NCI-H446 (cell line): ENCODE data around the gene RASGRP4.
"Not testable (repeated sequence)": the region's sequence is repeated elsewhere in the genome, so short reads cannot be mapped to it uniquely, and the experiment has no call there.

Source experiments
- DNase-seq, 2 experiments: peaks; one replicate each; lab custom pipeline; 2025; lab: John Stamatoyannopoulos, UW

RASGRP4 gene, protein sequence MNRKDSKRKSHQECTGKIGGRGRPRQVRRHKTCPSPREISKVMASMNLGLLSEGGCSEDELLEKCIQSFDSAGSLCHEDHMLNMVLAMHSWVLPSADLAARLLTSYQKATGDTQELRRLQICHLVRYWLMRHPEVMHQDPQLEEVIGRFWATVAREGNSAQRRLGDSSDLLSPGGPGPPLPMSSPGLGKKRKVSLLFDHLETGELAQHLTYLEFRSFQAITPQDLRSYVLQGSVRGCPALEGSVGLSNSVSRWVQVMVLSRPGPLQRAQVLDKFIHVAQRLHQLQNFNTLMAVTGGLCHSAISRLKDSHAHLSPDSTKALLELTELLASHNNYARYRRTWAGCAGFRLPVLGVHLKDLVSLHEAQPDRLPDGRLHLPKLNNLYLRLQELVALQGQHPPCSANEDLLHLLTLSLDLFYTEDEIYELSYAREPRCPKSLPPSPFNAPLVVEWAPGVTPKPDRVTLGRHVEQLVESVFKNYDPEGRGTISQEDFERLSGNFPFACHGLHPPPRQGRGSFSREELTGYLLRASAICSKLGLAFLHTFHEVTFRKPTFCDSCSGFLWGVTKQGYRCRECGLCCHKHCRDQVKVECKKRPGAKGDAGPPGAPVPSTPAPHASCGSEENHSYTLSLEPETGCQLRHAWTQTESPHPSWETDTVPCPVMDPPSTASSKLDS

DNA sequence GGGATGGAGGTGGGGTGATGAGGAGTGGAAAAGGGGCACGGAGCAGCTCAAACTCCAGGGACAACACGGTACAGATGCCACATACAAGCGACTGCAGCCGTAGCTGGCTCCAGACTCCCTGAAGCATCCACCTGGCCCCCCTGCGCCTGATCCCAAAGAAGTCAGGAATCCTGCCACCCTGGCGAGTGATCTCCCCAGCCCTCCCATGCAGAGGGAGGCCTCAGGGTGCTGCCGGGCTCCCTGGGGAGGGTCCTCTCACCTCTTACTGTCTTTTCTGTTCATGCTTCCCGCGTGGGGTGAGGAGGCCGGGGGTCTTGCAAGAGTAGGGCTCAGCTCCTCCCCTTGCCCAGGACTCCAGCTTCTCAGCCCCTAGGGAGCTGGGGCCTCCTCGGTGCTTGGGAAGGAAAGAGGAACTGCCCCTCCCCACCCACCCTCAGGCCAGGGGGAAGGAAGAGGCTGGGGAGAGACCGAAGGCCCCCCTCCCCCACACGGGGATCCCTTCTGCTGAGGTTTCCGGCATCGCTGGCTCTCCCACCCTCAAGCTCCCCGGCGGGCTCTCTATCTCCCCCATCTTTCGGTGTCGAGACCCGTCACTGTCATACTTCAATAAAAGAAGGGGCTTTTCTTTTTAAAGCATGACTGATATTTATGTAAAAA lies at the start of gene RASGRP4:
Gene RASGRP4, minus strand, starts transcription at position 410 of the 657 bp plus-strand sequence. Its CDS starts 128 bp downstream, at position 282.
- no peak for DNase-seq

DNA sequence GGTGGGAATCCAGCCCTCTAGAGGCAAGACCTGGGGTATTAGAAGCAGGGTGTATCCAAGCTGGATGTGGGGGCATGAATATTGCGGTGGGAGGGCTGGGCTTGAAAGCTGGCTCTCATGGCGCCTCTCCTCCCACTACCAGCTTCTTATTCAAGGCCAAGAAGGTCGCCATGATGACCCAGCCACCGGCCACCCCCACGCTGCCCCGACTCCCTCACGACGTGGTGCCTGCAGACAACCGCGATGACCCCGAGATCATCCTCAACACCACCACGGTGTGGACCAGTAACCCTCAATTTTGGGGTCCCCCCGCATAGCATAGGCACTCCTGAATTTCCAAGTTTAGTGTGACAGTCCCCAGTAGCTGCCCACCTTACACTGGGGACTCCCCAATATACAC lies 49.2 kb upstream of the RASGRP4 start:
- no peak for DNase-seq

DNA sequence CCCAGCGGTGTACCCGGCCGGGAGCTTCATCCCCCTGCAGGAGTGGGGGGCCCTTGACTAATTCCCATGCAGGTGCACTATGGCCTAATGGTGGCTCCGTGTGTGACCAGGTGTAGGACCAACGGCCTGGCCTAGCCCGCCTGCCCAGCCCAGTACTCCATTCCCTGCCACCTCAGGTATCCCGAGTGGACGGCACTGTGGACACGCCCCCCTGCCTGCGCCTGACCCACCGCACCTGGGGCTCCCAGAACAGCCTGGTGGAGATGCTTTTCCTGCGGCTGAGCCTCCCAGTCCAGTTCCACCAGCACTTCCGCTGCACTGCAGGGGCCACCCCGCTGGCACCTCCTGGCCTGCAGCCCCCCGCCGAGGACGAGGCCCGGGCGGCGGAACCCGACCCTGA lies 47.2 kb upstream of the RASGRP4 start:
- DNase-seq: no peak

DNA sequence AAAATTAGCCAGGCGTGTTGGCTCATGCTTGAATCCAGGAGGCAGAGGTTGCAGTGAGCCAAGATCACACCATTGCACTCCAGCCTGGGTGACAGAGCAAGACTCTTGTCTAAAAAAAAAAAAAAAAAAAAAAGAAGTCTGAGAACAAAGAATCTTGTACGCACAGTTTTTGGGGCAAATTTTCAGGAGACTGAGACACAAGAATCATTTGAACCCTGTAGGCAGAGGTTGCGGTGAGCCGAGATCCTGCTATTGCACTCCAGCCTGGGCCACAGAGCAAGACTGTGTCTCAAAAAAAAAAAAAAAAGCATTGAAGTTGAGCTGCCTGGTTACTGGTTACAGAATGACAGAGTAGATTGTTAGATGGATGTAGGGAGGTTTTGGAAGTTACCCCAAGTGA lies 46.7 kb upstream of the RASGRP4 start:
- not testable (repeated sequence) for DNase-seq

- no peak for DNase-seq
Observed at GRCh38 chr19:38470788-38471480, 44.9 kb upstream of the RASGRP4 start.

DNA sequence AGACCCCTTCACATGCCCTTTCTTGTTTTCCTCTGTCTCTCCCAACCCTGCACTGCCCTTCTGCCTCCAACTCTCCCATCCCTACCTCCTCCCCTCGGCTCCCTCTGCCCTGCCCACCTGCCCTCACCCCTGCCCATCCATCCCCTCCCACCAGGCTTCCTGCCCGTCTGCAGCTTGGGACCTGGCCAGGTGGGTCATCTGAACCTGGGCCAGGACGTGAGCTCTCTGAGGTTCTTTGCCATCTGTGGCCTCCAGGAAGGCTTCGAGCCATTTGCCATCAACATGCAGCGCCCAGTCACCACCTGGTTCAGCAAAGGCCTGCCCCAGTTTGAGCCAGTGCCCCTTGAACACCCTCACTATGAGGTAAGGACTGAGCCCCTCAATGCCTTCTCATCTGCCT lies 43.1 kb upstream of the RASGRP4 start:
- no peak for DNase-seq

DNA sequence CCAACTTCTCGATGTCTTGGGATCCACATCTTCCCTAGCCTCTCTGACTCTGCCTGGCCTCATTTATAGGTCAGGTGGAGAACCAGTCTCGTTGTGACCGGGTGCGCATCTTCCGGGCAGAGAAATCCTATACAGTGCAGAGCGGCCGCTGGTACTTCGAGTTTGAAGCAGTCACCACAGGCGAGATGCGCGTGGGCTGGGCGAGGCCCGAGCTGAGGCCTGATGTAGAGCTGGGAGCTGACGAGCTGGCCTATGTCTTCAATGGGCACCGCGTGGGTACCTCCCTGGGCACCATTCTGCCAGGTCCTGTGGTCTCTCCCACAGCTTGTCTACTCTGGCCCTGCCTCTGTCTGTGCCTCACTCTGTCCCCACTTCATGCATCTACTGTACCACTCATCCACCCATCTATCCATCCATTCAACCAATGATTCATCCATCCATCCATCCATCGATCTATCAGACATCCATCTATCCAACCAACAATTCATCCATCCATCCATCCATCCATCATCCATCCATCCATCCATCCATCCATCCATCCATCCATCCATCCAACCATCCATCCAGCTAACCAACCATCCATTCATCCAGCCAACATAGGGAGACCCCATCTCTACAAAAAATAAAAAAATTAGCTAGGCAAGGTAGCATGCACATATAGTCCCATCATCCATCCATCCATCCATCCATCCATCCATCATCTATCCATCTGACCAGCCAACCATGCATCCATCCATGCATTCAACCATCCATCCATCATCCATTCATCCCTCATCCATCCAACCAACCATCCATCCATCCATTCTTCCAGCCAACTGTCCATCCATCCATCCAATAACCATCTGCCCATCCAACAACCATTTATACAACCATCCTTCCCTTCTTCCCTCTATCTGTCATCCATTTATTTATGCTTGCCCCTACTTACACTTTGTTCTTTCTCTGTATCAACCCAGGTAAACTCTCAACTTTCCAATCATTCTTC lies 41.8 kb upstream of the RASGRP4 start:
- DNase-seq: no peak

DNA sequence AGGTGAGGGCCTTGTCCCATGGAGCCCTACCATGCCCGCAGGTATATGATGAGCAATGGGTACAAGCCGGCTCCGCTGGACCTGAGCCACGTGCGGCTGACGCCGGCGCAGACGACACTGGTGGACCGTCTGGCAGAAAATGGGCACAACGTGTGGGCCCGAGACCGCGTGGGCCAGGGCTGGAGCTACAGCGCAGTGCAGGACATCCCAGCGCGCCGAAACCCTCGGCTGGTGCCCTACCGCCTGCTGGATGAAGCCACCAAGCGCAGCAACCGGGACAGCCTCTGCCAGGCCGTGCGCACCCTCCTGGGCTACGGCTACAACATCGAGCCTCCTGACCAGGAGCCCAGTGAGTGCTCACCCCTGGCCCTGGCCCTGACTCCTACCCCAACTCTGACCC lies 40.0 kb upstream of the RASGRP4 start:
- DNase-seq: no peak

GRCh38 chr19:38464421-38465082 lies 38.5 kb upstream of the RASGRP4 start:
- DNase-seq: no peak

- no peak for DNase-seq
Observed at GRCh38 chr19:38463365-38463764, 37.3 kb upstream of the RASGRP4 start.

- DNase-seq: no peak
Observed at GRCh38 chr19:38458991-38459390, 33.0 kb upstream of the RASGRP4 start.

GRCh38 chr19:38457690-38458405 lies 31.8 kb upstream of the RASGRP4 start:
- no peak for DNase-seq

- no peak for DNase-seq
Observed at GRCh38 chr19:38457202-38457601, 31.2 kb upstream of the RASGRP4 start.

DNA sequence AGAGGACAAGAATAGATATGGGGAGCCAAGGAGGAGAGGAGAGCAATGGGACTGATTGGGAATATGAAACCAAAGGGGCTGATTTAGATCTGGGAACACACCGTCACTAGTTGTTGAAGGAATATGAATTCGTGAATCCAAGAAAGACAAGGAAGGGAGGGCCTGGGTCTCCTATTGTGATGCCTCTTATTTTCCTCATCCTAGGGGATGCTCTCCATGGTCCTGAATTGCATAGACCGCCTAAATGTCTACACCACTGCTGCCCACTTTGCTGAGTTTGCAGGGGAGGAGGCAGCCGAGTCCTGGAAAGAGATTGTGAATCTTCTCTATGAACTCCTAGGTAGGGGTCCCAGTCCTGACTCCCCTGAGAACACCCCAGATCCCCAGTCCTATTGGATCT lies 29.0 kb upstream of the RASGRP4 start:
- no peak for DNase-seq

GRCh38 chr19:38453596-38453995 lies 27.6 kb upstream of the RASGRP4 start:
- DNase-seq: no peak

DNA sequence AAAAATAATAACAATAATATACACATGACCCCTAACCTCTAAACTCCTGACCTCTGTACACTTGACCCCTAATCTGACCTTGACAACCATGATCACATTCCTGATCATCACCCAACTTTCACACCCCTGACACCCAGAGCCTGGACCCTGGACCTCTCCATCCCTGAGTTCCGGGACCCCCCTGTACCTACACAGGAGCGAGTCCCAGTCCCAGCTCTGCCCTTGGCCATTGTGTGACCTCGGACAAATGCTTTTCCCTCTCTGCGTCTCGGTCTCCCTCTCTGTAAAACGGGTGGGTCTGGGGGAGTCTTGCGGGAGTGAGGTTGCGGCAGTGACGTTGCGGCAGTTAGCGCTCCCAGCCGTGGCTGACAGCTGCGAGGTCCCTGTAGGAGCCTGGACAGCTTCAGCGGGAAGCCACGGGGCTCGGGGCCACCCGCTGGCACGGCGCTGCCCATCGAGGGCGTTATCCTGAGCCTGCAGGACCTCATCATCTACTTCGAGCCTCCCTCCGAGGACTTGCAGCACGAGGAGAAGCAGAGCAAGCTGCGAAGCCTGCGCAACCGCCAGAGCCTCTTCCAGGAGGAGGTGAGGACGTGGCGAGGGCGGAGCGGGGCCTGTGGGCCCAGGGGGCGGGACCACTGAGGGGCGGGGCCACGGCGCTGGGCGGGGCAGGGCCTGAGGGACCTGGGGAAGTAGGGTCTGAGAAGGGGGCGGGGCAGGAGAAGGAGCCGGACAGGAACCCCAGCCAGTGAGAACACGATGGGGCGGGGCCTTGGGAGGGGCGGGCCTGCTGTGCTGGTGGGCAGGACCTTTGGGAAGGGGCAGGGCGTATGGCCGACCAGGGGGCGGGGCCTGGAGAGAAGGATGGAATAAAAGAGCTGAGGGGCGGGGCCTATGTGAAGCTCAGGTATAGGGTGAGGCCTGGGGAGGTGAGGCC lies 26.7 kb upstream of the RASGRP4 start:
- no peak for DNase-seq

DNA sequence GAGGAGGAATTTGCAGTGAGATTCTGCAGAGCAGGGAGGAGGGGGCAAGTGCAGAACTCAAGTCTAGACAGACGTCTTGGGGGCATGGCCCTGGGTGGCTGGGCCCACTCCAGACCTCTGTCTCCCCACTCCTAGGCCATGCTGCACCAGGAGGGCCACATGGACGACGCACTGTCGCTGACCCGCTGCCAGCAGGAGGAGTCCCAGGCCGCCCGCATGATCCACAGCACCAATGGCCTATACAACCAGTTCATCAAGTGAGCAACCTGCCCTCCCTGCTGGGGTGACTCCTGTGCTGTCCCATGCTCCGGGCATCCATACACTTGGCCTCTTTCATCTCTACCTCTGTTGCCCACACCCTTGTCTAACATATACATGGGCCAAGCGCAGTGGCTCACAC lies 25.6 kb upstream of the RASGRP4 start:
- no peak for DNase-seq

DNA sequence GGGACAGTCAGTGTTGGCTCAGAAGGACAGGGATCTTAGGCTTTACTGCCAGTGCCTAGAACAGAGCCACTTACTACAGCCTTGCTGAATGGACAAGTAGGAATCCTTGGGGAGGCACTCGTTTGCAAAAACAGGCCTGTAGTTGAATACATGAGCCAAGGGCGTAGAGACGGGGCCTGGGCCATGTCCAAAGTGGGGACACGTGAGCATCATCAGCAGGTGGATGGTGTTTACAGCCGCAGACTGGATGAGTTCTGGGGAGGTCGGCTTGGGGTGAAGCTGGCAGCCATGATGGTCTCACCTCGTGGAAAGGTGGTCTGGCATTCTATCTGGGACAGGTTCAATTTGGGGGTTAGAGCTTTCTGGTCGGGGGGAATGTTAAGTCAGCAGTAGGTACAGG lies 25.0 kb upstream of the RASGRP4 start:
- no peak for DNase-seq

- no peak for DNase-seq
Observed at GRCh38 chr19:38449518-38449917, 23.5 kb upstream of the RASGRP4 start.
